K562 (cell line): ENCODE results near the gene ZFAND2B. TPM values are rescaled to one million over a fixed set of nuclear protein-coding genes. Genes with fewer than 3 reads are reported as not detected.
A peak's percentile ranks its signal among the peaks of the same experiment; 100 is the strongest.

Experiments used
- CREB3L1 ChIP-seq: fragments of 450-650 bp; IDR thresholded peaks from 2 replicates; pipeline ENCODE4 v1.6.1; 2014; ENCODE audit warnings: low read depth, mild to moderate bottlenecking, moderate library complexity, borderline replicate concordance
- ELK1 ChIP-seq: sonication (generic); formaldehyde crosslinking; IDR thresholded peaks from 2 replicates; pipeline ENCODE4 v1.8.1; 2022; ENCODE audit warnings: missing genetic modification reagents
- ETV1 ChIP-seq: fragments of 450-650 bp; conservative IDR thresholded peaks from 2 replicates; pipeline ENCODE4 v1.6.1; 2016; ENCODE audit warnings: missing genetic modification characterization, control low read depth, low read depth, missing compliant biosample characterization
- POLR2G ChIP-seq: fragments of 200-400 bp; formaldehyde crosslinking; IDR thresholded peaks from 2 replicates; pipeline ENCODE4 v1.6.1; 2017; ENCODE audit warnings: low read depth, mild to moderate bottlenecking, antibody characterized with exemption, low read length, moderate library complexity
- POLR2H ChIP-seq: IDR thresholded peaks from 2 replicates; pipeline ENCODE4 v1.6.1; 2016; ENCODE audit warnings: missing genetic modification characterization, low read depth, mild to moderate bottlenecking, control low read depth, missing compliant biosample characterization, moderate library complexity
- RBM14 ChIP-seq: fragments of 200-400 bp; formaldehyde crosslinking; IDR thresholded peaks from 2 replicates; pipeline ENCODE4 v1.6.1; 2018; ENCODE audit warnings: low read depth, mild to moderate bottlenecking, low read length, moderate library complexity, borderline replicate concordance; ENCODE audit not compliant: insufficient read depth
- SMAD2 ChIP-seq: fragments of 150-350 bp; IDR thresholded peaks from 2 replicates; pipeline ENCODE4 v1.6.1; 2014; ENCODE audit warnings: low read depth, mild to moderate bottlenecking, low read length
- SMC3 ChIP-seq: conservative IDR thresholded peaks from 2 replicates; pipeline ENCODE4 v1.6.1; 2011; ENCODE audit warnings: low read depth, low read length, improper control_type of control experiment; ENCODE audit not compliant: insufficient read depth
- ZHX1 ChIP-seq: fragments of 150-350 bp; conservative IDR thresholded peaks from 2 replicates; pipeline ENCODE4 v1.6.1; 2014; ENCODE audit warnings: low read length
- ZNF318 ChIP-seq, 2 experiments: fragments of 450-650 bp; IDR thresholded peaks; 2 replicates each; pipeline ENCODE4 v1.6.1; 2016; ENCODE audit warnings: mild to moderate bottlenecking in 2 of 2, borderline replicate concordance in 1 of 2, low read depth in 1 of 2, moderate library complexity in 1 of 2
- ZNF324 ChIP-seq: fragments of 250-450 bp; sonication (Bioruptor Pico); IDR thresholded peaks from 2 replicates; pipeline ENCODE4 v1.4.0; 2020; ENCODE audit warnings: mild to moderate bottlenecking
- ZNF445 ChIP-seq: fragments of 250-450 bp; sonication (Bioruptor Pico); IDR thresholded peaks from 2 replicates; pipeline ENCODE4 v1.4.0; 2020; ENCODE audit warnings: low read depth, mild to moderate bottlenecking, moderate library complexity
- polyA plus RNA-seq, 8 experiments: library from polyadenylated mRNA; depleted of rRNA in 4 of 8; stranded (reverse) in 5 of 8; unstranded in 3 of 8; fragments of >200 nt; fragmentation: Nextera tagmentation in 2 of 8; fragmentation: Illumina TruSeq in 1 of 8; extraction: Ambion mirVana in 2 of 8; extraction: Trizol in 1 of 8; gene quantifications; 2 replicates each; pipeline versions ENCODE4 v1.2.1 to v1.2.3, GENCODE V29; 2011 to 2014; ENCODE audit warnings: inconsistent platforms in 1 of 8, missing spikeins in 1 of 8
- total RNA-seq, 7 experiments: library from RNA; depleted of rRNA in 6 of 7; stranded (reverse); fragments of >200 nt in 6 of 7; fragmentation: Illumina TruSeq in 2 of 7; extraction: Trizol in 2 of 7; gene quantifications; 2 replicates each; pipeline versions ENCODE4 v1.2.1 to v1.2.3, GENCODE V29; 2011 to 2021; ENCODE audit warnings: low replicate concordance in 1 of 7

Gene ZFAND2B
- total and polyA plus RNA-seq, 9 of the 15 experiments (the other 6 are each of a cell fraction or from before 2014, with no cell fraction given) = 9.9 to 33.3 (median 26.1) TPM

GRCh38 chr2:219245148-219245898, 38.7 kb downstream of the ZFAND2B start, which contains the start of the genes GLB1L and STK16 (continued):
- TF ChIP-seq ZNF318 (IDR thresholded peaks at IDR 0.05; ENCODE audit: borderline replicate concordance in 1 of 2, low read depth in 1 of 2) = no peak
- TF ChIP-seq ELK1 (CRISPR knock-in tag) = peak; percentile 98
- TF ChIP-seq ETV1 (tag) = peak; percentile 91
- TF ChIP-seq POLR2H = peak; percentile 69
- 0 out of 2 replicates have a peak, but pooled peaks have one; percentile 3 for TF ChIP-seq SMC3
- no peak for TF ChIP-seq ZHX1
- no peak for TF ChIP-seq ZNF324 (CRISPR knock-in tag)
- peak; percentile 98 for TF ChIP-seq POLR2G
- no peak for TF ChIP-seq SMAD2
- no peak for TF ChIP-seq RBM14
- TF ChIP-seq ZNF445 = no peak
- TF ChIP-seq CREB3L1 = peak; percentile 44; the same call in 1 of the 2 replicates
